PC-9 (cell line): ENCODE results near the gene MAGEA9B. TPM values are rescaled to one million over a fixed set of nuclear protein-coding genes. Genes with fewer than 3 reads are reported as not detected.

ENCODE experiments used
- total RNA-seq: library from RNA; stranded (reverse); gene quantifications from 2 replicates; pipeline ENCODE4 v1.2.3, GENCODE V29; 2021

MAGEA9B gene
- total RNA-seq, 1 experiment from 2014 or later, result not detected

Other genes starting within 250 kb of the MAGEA9B start
- gene IDS, start 82.2 kb downstream of the MAGEA9B start, total RNA-seq, result 169 and 214 TPM in 2 replicates
- gene EOLA1, start 46.4 kb downstream of the MAGEA9B start, total RNA-seq, result 24.3 and 25.1 TPM in 2 replicates
- not detected in 2 replicates for gene HSFX3, start 37.5 kb downstream of the MAGEA9B start, total RNA-seq
- gene HSFX2, start 7.9 kb upstream of the MAGEA9B start, total RNA-seq, result 0.28 and 0.80 TPM in 2 replicates
- gene TMEM185A, start 44.3 kb upstream of the MAGEA9B start, total RNA-seq, result 39.5 and 45.7 TPM in 2 replicates
- not detected in 2 replicates for gene MAGEA11, start 124.6 kb upstream of the MAGEA9B start, total RNA-seq
- gene HSFX1, start 186.6 kb upstream of the MAGEA9B start, total RNA-seq, result 2.4 and 3.0 TPM in 2 replicates
- not detected in 2 replicates for gene MAGEA9, start 194.5 kb upstream of the MAGEA9B start, total RNA-seq